ENCODE data around the gene AEBP2. TPM values are rescaled to one million over a fixed set of nuclear protein-coding genes. Genes with fewer than 3 reads are reported as not detected.

AEBP2 gene
- total and polyA plus RNA-seq, 2 of the 8 experiments (the other 6 are each of a cell fraction or from before 2014, with no cell fraction given) = 13.6 to 61.4 TPM

DNA sequence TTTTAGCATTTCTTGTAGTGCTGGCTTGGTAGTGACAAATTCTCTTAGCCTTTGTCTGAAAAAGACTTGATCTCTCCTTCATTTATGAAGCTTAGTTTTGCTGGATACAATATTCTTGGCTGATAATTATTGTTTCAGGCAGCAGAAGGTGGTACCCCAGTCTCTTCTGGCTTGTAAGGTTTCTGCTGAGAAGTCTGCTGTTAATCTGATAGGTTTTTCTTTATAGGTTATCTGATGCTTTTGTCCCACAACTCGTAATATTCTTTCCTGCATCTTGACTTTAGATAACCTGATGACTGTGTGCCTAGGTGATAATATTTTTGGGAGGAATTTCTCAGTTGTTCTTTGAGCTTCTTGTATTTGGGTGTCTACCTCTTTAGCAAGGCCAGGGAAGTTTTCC, 41.2 kb downstream of the AEBP2 start:
- no peaks in the 10 kb centered on the region for H3K27me3 ChIP-seq (replicated peaks in 1 of 4; ENCODE audit: control insufficient read depth in 3 of 4, extremely low read depth in 1 of 4, insufficient read depth in 3 of 4, low read length in 3 of 4)
- peaks cover 3 to 14% (median 8%) of the 10 kb centered on the region in 4 experiments for H3K4me1 ChIP-seq (replicated peaks in 1 of 4; ENCODE audit: control insufficient read depth in 3 of 4, insufficient read depth in 4 of 4, low read length in 3 of 4)
- H3K4ac ChIP-seq (replicated peaks; ENCODE audit: insufficient read length, low read depth, low read length) = no peak overlapping the region
- H3K9me3 ChIP-seq (ENCODE audit: insufficient read depth in 2 of 2, low read depth in 1 of 2, low read length in 1 of 2) = no peaks in the 10 kb centered on the region
- H3K56ac ChIP-seq (replicated peaks; ENCODE audit: insufficient read length, low read depth, low read length) = no peak overlapping the region
- no peak overlapping the region for H3K4me3 ChIP-seq (ENCODE audit: extremely low read depth in 1 of 4, insufficient read depth in 2 of 4, low read depth in 3 of 4, low read length in 4 of 4)
- H3K27ac ChIP-seq (ENCODE audit: low read depth, low read length) = no peak overlapping the region
- no peak overlapping the region for H4K91ac ChIP-seq (replicated peaks; ENCODE audit: insufficient read length, low read length)
- no peak overlapping the region for H2BK20ac ChIP-seq (ENCODE audit: low read length)
- H2BK5ac ChIP-seq (ENCODE audit: low read depth, low read length) = no peak overlapping the region
- no peak overlapping the region for H4K5ac ChIP-seq (ENCODE audit: insufficient read length, low read depth, low read length)
- ChIA-PET CTCF (ENCODE audit: partially characterized antibody) (no interaction called here), POLR2A (ENCODE audit: partially characterized antibody) (interaction anchor here (1.0 kb wide), 1 partner anchor 20 kb away, joined by 3 read pairs; no protein-coding TSS in a partner anchor)
- H3K14ac ChIP-seq (ENCODE audit: insufficient read length) = no peak overlapping the region
- WGBS, 2 experiments (ENCODE audit: extremely low coverage in 1 of 2, insufficient coverage in 1 of 2, insufficient read length in 1 of 2, insufficient replicate concordance in 2 of 2, low coverage in 1 of 2, low lambda C conversion rate in 2 of 2, missing lambda C conversion rate in 1 of 2) = 81% methylated on average over 1 of the region's 1 CpG; no CpG with 5 or more reads in 1 of the 2 experiments
- DNase-seq (ENCODE audit: low read depth in 1 of 2, low spot score in 2 of 2) (no peak), FAIRE-seq (no peak)
- peaks cover 0 to 19% (median 1%) of the 10 kb centered on the region in 4 experiments; a peak in 3 of 8 replicates for H3K36me3 ChIP-seq (ENCODE audit: control insufficient read depth in 2 of 4, insufficient read depth in 4 of 4, low read length in 3 of 4)
- H3K23ac ChIP-seq (ENCODE audit: insufficient read length) = no peak overlapping the region
- peaks cover 31 to 99% of the 10 kb centered on the region in 2 experiments for H3K79me2 ChIP-seq (ENCODE audit: control insufficient read depth in 1 of 2, insufficient read depth in 2 of 2, low read length in 2 of 2)
- no peak overlapping the region for H2BK12ac ChIP-seq (ENCODE audit: low read depth, low read length)
- no peak overlapping the region for H2AFZ ChIP-seq (ENCODE audit: low read length)
- no peak overlapping the region for H2BK120ac ChIP-seq (replicated peaks; ENCODE audit: low read depth, low read length)
- no peak overlapping the region for H3K9ac ChIP-seq (replicated peaks in 1 of 4; ENCODE audit: extremely low read depth in 1 of 4, low read depth in 3 of 4, low read length in 3 of 4)
- TF ChIP-seq HDAC2 (IDR thresholded peaks at IDR 0.05; ENCODE audit: borderline replicate concordance in 1 of 2, low read depth in 2 of 2, low read length in 2 of 2) = no peak
- no peak for TF ChIP-seq SP4 (IDR thresholded peaks at IDR 0.05; ENCODE audit: low read length)
- no peak for TF ChIP-seq TAF1 (IDR thresholded peaks at IDR 0.05; ENCODE audit: low read depth, low read length)
- TF ChIP-seq SRF (IDR thresholded peaks at IDR 0.05; ENCODE audit: low read depth, low read length) = no peak
- no peak for TF ChIP-seq EGR1 (IDR thresholded peaks at IDR 0.05; ENCODE audit: borderline replicate concordance, low read depth, low read length)
- TF ChIP-seq RNF2 (IDR thresholded peaks at IDR 0.05; ENCODE audit: borderline replicate concordance, low read depth, low read length, missing control alignments, poor library complexity, severe bottlenecking) = no peak
- H2AK5ac ChIP-seq (ENCODE audit: low read depth, low read length) = no peak overlapping the region
- H4K20me1 ChIP-seq (replicated peaks in 1 of 2; ENCODE audit: control insufficient read depth in 1 of 2, insufficient read depth in 2 of 2, low read length in 2 of 2) = peaks cover 20 to 21% of the 10 kb centered on the region in 2 experiments
- no peak overlapping the region for H3K4me2 ChIP-seq (ENCODE audit: insufficient read depth in 1 of 2, low read depth in 2 of 2, low read length in 2 of 2)
- H2BK15ac ChIP-seq (ENCODE audit: low read length) = no peak overlapping the region
- H3K79me1 ChIP-seq (ENCODE audit: low read depth, low read length) = peaks cover 4% of the 10 kb centered on the region; the same call in 1 of the 2 replicates
- no peak overlapping the region for H4K8ac ChIP-seq (ENCODE audit: extremely low read depth, insufficient read depth, low read length)
- H3K23me2 ChIP-seq (ENCODE audit: low read depth, low read length) = no peaks in the 10 kb centered on the region
- H3K18ac ChIP-seq (ENCODE audit: extremely low read depth, low read length) = no peak overlapping the region

All from H1 (cell line).